ENCODE data around the gene CHCHD6.

Gene CHCHD6

DNA sequence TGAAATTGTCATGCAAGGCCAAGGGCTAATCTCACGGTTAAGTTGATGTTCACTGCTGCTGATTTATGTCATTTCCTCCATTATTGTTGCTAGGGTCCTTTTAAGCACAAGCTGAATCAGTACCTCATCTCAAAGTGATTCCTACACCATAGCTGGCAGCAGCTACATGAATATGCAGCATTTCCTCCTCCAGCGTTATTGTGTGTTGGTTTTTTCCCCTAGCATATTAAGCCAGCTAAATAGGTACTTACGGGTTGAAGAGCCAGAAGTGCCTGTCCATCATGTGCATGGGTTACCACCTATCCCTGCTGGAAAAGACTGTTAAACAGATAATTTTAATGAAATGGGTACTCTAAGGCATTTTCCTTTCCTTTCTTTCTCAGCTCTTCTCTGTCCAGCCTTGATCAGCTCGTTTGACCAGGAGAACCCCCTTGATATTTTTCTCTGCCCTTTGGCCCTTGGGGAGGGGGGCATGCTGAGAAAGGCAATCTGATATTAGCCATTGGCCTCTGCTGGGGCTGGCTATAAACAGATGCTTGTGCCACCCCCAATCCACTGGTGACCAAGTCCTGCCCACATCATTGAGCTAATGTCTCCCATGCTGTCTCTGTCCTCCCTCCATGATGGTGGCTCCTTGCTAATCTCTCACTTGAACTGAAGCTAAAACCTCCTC lies 163.3 kb downstream of the CHCHD6 start:
- DNase-seq: no peak

DNA sequence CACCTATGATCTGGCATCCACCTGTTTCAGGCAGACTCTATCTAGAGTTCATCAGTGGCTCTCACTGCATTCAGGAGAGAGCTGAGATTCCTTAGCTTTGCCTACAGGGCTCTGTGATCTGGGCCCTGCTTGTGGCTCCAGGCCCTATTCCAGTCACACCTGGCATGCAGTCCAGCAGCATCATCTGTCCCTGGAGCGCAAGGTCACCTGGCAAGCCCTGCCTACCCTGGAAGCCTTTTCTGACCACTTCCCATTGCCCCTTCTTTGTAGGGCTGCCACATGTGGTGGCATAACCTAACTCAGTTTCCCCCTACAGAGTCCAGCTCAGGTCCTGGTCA lies 163.8 kb downstream of the CHCHD6 start:
- DNase-seq: no peak

DNA sequence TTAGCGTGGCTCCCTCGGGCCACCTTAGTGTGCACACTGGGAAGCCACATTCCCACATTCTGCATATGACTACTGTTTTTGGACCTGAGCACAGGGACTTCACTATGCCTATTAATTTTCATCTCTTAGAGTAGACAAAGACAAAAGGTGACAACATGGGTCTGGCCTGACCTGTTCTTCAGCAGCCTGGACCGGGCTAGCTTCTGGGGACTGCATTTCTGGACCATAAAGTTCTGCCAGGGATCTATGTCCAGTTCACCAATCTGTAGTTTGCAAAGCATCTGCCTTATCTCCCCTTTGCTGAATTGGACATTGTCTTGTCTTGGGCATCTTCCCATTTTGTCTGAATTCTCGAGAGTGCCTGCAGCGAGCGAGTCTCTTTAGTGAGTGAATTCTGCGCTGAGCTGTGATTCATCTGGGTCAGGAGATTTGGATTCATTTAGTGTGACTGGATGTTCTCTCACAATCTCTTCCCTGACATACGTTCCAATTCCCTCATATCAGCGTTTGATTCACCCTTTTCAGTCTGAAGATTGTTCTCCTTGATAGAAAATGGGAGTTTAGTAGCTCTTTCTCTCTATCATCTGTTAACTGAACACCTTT lies 166.7 kb downstream of the CHCHD6 start:
- DNase-seq: no peak

DNA sequence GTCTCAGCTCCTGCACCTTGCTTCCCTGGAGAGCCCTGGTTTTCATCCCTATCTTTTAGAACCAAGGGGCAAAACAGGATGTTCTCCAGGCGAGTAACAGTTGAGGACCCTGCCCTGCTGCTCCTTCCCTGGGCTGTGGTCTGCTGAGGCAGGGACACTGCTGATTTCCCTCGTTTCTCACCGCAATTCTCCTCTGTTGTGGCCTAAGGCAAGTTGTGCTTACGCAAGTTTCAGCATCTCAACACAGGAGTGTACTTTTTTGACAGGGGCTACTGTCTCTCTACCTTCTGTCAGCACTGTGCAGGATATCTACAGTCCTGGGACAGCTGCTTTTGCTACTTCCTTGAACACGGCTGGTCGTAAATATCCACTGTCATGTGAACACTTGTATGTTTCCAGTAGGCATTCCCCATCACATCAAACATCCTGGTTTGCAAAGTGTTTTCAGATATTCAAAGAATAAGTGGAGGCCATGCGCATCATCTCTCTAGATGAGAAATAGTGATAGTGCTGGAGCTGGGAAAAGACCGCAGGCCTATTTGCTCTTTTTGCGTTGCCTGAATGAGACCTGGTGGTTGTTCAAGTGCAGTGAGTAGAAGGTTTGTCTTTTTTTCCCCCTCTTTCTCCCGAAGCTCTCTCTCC lies 168.8 kb downstream of the CHCHD6 start:
- no peak for DNase-seq

DNA sequence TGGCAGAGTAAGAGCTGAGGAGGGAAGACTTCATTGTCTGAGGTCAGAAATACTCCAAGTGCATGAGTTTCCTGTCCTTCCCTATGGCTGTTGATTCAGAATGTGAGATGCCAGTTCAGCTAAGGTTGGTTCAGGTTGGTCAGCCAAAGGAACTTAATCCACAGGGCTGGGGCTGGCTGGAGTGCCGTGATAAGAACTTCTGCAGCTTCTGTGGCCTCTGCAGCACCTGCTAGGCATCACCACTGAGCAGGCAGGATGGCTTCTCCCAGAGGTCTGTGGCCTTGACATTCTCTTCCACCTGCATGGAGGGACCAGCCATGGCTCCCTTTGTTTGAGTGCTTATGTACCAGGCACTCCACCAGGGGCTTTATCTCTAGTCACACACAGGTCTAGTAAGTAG lies 169.4 kb downstream of the CHCHD6 start:
- DNase-seq: no peak

DNA sequence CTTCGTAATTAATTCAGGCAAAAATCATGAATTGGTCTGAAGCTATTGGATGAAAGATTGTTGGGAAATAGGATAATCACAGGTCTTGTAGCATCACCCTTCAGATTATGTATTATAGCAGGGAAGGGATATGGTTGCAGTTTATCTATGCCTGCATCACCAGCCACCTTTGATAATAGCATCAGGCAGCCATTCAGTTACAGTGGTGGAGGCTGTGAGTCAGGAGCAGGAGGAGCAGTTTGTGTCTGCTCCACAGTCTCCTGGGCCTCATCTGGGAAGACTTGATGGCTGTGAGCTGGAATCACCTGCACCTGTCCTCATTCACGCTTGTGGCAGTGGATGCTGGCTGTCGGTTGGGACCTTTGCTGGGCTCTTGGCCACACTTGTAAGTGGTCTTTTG lies 174.6 kb downstream of the CHCHD6 start:
- DNase-seq: no peak

DNA sequence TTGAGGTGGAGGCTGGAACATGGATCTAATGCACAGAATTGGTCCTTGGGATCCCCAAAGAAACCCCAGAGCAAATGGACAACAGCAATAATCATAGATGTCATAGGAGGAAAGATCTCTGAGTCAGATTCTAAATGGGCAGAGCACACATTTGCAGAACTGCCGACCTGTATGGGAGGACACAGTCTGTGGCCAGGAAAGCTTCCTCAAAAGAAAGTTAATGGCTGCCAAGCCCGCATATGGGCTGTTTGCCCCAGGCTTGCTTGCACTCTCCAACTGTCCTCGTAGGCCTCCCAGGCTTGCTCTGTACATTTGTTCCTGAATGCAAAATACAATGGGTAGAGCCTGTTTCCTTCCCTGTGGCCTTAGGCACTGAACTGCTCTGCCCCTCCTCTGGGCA lies 176.9 kb downstream of the CHCHD6 start:
- no peak for DNase-seq

DNA sequence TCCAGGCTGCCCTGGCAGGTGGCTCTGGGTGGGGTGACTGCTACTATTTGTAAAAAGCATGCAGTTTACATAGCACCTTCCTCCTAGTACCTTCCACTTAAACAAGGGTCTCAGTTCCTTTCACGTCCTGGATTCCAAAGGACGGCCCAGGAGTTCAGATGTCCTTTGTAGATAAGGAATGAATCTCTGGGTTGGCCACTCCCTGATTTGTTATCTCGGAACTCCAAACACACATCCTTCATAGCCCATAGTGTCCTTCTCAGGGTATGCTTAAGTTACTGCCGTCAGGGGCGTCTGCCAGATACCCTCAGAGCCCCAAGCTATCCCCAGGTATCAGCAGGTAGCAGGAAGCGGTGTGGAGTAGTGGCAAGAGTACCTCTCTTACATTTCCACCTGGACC lies 177.8 kb downstream of the CHCHD6 start:
- no peak for DNase-seq

DNA sequence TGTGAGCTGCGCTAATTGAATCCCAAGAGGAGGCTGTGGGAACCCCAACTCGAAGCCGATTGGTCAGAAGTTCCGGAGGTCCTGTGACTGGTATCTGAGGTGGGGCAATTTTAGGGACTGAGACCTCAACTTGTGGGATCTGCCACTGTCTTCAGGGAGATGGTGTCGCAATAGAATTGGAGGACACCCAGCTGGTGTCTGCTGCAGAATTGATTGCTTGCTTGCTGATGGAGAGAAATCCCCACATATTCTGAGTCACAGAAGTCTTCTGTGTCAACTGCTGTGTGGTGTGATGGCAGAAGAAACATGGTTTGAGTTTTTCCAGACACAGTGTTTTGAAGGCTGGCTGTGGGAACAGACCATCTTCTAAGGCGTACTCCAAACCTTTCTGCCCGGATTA lies 179.2 kb downstream of the CHCHD6 start:
- no peak for DNase-seq

DNA sequence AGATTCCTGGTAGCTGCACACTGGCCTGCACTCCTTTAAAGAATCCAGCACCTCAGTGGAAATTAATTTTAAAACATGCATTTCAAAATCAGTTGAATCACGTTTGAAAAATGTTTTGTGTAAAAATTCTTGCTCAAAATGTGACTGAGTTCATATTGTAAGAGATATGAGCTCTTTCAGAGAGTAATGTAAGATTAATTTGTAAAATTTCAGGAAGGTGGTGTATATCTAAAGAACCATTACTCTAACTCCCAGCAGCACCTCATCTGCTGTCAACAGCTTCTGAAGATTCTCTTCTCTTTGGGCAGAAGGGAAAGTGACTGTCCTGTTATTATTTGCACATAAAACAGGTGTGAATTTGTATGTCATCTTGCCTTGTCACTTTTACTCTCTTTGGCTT lies 181.4 kb downstream of the CHCHD6 start:
- DNase-seq: no peak

DNA sequence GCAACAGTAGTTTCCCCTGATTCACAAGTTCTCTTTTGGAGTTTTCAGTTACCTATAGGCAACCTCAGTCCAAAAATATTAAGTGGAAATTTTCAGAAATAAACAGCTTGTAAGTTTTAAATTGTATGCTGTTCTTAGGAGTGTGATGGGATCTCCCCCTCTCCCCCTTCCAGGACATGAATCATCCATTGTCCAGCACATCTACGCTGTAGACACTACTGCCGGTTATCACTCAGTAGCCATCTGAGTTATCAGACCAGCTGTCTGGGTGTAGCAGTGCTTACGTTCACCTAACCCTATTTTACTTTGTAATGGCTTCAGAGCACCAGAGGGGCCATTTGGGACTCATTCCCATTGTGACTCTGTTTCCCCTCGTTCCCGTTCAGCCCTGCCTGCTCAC lies 182.2 kb downstream of the CHCHD6 start:
- DNase-seq: no peak

DNA sequence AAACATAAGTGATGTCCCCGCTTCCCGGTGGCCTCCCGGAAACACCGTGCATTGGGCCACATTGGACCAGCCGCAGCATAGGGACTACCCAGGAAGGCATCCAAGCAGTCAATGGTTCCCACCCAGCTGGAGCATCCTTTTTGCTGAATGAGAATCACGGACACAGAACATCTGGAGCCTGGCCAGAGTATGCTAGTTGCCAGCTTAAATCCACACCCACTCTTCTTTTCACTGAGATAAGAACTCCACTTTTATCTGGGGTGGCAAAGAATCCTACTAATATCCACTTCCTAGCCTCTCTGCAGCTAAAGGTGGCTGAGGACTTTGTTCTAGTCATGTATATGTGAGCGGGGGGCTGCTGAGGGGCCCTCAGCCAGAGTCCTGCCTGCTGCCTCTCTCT lies 183.6 kb downstream of the CHCHD6 start:
- no peak for DNase-seq

DNA sequence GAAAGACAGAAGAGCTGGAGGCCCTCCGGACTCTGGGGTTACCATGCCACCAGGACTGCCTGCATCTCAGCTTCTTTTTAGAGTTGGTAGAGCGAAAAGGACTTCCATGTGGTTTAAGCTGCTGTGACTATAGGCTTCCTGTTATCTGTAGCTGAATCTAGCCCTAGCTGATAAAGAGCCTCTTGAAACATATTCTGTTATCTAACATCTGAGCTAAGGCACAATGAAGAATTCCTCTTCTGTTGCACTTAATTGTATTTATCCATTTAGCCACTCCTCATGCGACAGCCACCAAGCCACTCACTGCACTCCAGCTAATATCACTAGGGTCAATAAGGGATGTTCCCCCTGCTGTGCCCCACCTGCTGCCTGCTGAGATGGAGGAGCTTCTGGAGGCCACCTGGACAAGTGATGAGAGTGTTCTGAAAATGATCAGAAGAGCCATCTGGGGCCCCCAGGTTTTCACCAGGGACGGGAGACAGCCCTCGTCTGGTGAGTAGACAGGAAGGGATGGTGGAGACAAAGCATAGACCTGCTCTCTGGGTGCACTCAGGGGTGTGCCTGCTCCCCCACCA lies 184.2 kb downstream of the CHCHD6 start:
- peak; percentile 24 for DNase-seq

DNA sequence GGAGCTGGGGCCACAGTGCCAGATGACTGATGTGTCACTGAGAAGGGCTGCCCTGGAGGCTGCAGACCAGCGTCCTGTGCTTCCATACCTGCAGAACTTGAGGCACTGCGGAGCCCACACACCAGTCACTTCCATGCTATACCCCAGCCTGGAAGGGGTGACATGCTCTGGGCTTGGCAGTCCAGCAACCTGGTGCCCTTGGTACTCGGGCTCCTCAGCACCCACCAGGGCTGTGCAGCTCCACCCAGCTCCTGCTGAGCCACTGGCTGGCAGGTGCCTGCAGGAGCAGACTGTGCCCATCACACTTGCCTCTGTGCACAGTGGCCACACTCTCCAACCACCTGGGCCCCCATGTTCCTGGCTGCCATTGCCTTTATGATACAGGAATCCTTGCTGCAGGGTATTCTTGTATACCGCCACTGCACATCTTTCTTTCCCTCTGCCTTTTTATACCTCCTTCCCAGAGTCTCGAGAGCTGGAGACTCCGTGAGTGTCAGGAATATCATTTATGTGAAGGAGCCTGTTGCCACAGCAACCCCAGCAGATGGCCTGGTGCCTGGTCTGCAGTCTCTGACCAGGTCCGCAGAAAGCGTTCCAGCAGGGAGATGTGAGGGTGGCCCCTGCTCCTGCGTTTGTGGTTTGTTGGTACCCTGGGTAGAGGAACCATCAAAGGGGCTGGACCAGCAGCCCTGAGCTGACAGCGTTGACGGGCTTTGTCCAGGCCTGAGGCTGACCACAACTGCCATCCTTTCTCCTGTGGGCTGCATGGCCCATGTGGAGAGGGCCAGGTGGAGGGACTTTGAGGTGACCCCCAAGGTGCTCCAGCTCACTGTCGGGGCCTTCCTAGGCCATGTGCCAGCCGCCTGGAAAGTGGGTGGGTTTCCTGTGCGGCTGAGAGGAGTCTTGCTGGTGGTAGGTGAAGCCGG lies 185.5 kb downstream of the CHCHD6 start:
- no peak for DNase-seq

DNA sequence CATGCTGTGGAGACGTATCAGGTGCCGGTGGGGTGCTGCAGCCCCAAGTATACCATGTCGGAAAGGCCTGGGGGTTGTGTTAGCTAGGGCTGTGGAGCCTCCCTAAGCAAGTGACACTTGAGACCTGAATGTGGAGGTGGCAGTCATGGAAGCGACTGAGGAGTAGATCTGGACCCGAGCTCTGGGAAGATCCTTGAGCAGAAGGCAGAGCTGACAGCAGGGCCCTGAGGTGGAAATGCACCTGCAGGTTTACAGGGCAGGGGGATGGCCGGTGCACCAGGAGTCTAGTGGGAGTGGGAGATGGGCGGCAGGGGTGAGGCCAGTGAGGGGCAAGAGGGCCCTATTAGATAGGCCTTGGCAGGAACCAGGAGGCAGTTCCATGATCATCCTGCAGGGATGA lies 187.1 kb downstream of the CHCHD6 start:
- DNase-seq: no peak

DNA sequence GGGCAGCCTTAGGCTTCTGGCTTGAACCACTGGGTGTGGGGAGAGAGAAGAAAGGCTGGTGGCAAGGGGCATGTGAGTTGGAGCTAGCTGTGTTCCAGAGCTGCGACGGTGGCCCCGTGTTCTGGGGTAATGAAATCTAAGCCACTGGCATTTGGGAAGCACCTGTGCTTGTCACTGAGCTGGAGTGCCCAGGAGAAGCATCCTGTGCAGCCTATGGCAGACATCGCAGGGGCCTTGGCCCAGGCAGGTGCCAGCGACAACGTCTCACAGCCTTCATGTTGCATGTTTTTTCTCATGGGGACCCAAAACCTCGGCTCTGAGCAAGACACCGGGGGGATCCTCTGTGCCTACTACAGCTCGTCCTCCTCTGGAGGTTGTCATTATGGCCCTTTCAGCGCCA lies 187.8 kb downstream of the CHCHD6 start:
- no peak for DNase-seq

DNA sequence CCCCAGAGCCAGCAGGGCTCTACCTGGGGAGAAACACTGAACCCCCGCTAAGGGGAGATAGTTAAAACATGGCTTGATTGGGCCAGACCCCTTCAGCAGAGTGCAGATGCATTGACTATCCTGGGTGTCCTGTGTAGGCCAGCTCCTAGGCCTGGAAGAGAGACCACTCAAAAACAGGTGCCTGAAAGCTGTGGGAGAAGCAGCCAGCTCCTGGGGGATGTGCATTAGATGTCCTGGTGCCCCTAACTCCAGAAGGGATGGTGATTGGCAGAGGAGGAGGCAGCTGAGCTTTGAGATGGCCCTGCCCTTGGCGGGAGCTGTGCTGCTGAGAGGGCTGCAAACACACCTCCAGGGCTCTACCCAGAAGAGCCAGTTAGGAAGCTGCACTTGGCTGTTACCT lies 189.6 kb downstream of the CHCHD6 start:
- no peak for DNase-seq

DNA sequence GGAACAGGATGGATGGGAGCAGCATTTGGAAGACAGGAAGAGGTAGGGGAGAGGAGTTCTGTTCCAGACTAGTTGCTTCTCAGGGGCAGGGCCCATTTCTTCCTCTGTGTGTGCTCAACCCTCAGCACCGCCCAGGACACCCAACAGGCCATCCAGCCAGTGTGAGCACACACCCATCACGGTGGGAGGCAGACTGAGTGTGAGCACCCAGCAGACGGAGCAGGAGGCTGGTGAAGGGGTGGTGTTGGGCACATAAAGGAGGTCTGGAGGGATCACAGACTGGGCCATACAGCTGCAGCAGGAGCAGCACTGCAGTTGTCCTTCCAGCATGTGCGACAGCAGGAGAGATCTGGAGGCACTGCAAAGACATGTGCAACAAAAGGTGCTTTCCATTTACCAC lies 190.4 kb downstream of the CHCHD6 start:
- no peak for DNase-seq

DNA sequence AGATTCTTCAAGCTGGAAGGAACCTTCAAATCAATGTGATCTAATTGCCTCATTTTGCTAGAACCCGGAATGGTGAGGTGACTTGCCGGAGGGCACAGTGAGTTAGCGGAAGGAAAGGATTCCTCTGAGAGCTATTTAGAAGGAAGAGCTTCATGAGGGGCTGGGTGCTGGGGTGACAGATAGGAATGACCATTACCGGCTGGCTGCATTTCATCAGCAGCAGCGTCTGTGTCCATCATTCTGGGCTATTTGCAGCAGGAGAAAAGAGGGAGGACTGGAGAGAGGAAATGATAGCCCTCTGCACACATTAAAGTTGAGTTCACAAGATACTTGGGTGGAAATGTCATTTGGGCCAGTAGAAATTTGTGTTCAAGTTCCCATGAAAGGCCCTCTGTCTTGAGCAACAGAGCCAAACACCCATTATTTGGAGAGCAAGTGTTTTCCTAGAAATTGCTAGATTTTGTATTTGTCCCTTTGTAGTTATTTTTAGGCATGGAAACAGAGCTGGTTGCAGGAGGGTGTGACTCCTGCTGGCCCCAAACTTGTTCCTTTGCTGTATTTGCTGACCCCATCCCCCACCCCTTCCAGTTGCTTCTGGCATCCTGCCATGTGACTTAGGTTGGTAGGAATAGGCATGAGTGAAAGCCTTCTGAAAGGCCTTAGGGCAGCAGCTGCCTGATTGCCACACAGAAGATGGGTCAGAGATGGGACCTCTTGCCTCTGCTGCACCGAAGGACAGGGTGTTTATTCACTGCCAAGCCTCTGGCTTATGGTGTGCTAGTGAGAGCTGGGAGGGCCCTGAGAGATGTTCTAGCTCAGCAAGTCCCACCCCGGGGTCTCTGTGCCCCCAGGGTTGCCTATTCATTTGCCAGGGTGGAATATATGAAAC lies 191.4 kb downstream of the CHCHD6 start:
- peak; percentile 42 for DNase-seq

DNA sequence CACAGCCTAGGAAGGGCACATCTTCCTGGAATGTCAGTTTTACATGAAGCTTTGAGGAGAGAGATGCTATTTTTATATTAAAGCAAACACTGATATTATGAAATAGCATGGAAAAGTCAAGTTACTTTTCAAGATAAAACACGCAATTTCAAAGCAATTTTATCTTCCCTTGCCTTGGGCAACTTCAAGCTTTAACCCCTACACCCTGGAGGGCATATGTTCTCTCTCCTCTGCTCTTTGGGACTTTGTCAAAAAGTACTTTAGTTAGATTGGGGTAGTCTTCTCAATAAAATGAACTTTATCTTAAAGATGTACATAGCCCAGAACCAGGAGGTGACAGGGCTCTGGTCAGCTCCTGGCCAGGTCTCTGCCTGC lies 192.0 kb downstream of the CHCHD6 start:
- DNase-seq: no peak

DNA sequence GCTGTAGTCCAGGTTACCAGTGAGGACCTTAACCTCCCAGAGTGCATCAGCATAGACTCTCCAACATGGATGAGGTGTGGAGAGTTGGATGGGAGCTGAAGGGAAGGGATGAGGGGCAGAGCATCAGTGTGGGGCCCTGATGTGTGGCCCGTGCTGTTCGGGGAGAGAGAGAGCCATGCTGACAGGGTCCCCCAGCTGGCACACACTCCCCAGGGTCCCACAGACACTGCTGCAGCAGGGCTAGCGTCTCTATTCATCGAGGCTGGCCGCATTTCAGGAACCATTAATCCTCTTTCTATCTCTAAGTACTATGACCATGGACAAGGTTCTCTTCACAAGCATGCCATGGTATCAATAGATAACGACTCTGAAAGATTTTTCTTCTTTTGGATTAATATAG lies 192.9 kb downstream of the CHCHD6 start:
- no peak for DNase-seq

DNA sequence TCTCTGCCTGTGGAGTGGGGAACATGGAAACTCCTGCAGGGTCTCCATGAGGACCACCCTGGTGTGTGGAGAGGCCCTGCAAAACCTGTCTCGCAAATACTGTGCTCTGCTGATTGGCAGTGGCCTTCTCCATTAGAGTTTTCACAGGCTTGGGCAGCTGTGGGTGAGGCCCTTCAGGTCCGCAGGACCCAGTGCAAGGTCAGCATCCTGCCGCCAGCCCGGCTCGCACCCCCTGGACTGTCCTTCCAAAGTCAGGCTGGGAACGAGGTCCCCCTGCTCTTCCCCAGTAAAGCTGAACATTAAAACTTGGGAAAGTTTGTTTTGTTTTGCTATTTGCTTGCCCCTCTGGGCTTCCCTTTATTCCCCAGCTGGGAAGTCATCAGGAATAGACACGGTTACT lies 193.9 kb downstream of the CHCHD6 start:
- DNase-seq: no peak

Measured in NCI-H1105 treated with DMSO at 0.1 percent for 48 hours (cell line).